Gastroesophageal sphincter (tissue), 3 donors: Measurements from ENCODE around the gene CELF2.

ENCODE experiments used
- POLR2AphosphoS5 ChIP-seq: sonication (generic); formaldehyde crosslinking; IDR thresholded peaks from one replicate; pipeline ENCODE4 v1.6.1; 2017; ENCODE audit warnings: antibody characterized with exemption
- TF ChIP-seq, protein P1 (sequence below), 4 experiments: fragments of 200-600 bp in 2 of 4; fragments of 450-650 bp in 2 of 4; sonication (generic) in 1 of 4; IDR thresholded peaks; one replicate each; pipeline ENCODE4 v1.5.1; 2017 to 2019; ENCODE audit warnings: antibody characterized with exemption in 4 of 4, mild to moderate bottlenecking in 2 of 4, moderate library complexity in 2 of 4

DNA sequence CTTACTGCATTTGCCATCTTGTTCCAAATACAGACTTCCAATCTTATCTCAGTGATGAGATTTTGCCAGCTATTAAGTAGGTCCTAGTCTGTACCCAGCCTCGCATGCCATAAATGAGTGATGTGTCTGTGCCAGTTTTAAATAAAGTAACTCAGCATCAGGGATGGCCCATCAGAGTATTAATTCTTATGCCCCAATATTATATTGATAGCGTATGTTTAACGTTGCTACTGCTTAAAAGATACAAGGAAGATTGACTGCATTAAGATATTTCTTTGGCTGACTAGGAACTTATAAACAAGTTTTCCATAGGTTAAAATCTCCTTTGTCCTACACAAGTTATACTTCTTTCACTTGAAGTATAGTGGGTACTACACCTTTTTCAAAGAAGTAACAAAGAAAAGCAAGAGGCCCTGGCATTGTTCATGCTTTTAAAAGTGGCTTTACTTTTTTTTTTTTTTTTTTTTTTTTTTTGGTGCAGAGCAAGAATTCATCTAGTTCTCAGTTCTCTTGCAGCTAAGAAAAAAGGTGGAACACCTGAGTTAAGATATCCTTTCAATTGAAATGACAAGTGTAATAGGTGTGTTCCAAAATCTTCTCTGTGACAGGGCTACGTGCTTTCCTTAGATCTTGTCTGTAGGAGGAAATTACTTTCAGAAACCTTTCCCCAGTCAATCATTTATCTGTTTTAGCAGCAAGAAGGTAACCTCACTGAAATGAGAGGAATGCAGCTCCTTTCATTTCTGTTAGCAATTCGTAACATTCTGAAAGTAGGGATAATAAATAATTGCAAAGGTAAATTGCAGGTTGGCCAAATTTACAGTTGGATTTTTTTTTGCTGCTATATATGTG is 245.0 kb downstream of the CELF2 start:
- TF ChIP-seq, protein P1, sequence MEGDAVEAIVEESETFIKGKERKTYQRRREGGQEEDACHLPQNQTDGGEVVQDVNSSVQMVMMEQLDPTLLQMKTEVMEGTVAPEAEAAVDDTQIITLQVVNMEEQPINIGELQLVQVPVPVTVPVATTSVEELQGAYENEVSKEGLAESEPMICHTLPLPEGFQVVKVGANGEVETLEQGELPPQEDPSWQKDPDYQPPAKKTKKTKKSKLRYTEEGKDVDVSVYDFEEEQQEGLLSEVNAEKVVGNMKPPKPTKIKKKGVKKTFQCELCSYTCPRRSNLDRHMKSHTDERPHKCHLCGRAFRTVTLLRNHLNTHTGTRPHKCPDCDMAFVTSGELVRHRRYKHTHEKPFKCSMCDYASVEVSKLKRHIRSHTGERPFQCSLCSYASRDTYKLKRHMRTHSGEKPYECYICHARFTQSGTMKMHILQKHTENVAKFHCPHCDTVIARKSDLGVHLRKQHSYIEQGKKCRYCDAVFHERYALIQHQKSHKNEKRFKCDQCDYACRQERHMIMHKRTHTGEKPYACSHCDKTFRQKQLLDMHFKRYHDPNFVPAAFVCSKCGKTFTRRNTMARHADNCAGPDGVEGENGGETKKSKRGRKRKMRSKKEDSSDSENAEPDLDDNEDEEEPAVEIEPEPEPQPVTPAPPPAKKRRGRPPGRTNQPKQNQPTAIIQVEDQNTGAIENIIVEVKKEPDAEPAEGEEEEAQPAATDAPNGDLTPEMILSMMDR (IDR thresholded peaks at IDR 0.05): no peak
- no peak for TF ChIP-seq POLR2AphosphoS5
